Esophagus muscularis mucosa (tissue), 4 donors: ENCODE measurements around the gene PIGZ. TPM values are rescaled to one million over a fixed set of nuclear protein-coding genes. Genes with fewer than 3 reads are reported as not detected.

Experiments used
- DNase-seq: peaks from one replicate; pipeline ENCODE4 v3.0.0-alpha.2; 2017; ENCODE audit errors: extremely low spot score
- H3K27ac ChIP-seq, 4 donors: fragments of 200-600 bp; sonication (generic); replicated peaks in 1 of 4; 1 replicate in 3 of 4; 2 replicates in 1 of 4; pipeline ENCODE4 v1.5.1; 2016 to 2019; ENCODE audit warnings: mild to moderate bottlenecking in 1 of 4
- H3K27me3 ChIP-seq, 4 donors: fragments of 200-600 bp; sonication (generic); one replicate each; pipeline versions ENCODE4 v1.5.1 to v1.6.0; 2016 to 2019
- H3K36me3 ChIP-seq, 4 donors: fragments of 200-600 bp; sonication (generic); one replicate each; pipeline ENCODE4 v1.5.1; 2016 to 2019
- H3K4me1 ChIP-seq, 4 donors: fragments of 200-600 bp; sonication (generic); one replicate each; pipeline ENCODE4 v1.5.1; 2016 to 2019
- H3K4me3 ChIP-seq, 4 donors: fragments of 200-600 bp; sonication (generic); 1 replicate in 2 of 4; 2 replicates in 2 of 4; pipeline ENCODE4 v1.5.1; 2016 to 2019; ENCODE audit warnings: mild to moderate bottlenecking in 4 of 4, moderate library complexity in 1 of 4
- H3K9me3 ChIP-seq, 4 donors: fragments of 200-600 bp; sonication (generic); 1 replicate in 3 of 4; 2 replicates in 1 of 4; pipeline ENCODE4 v1.5.1; 2016 to 2019
- EP300 ChIP-seq: sonication (generic); formaldehyde crosslinking; IDR thresholded peaks from one replicate; pipeline ENCODE4 v1.6.1; 2017; ENCODE audit warnings: antibody characterized with exemption
- POLR2A ChIP-seq: fragments of 450-650 bp; IDR thresholded peaks from one replicate; pipeline ENCODE4 v1.6.1; 2017; ENCODE audit warnings: antibody characterized with exemption, moderate library complexity, mild to moderate bottlenecking, low read depth
- POLR2AphosphoS5 ChIP-seq, 2 donors: sonication (generic); formaldehyde crosslinking; IDR thresholded peaks; one replicate each; pipeline ENCODE4 v1.6.1; 2017; ENCODE audit warnings: antibody characterized with exemption in 2 of 2
- WGBS: methylation state at CpG from one replicate; pipeline ENCODE4 v1.1.5; 2018; 5-methylcytosine and 5-hydroxymethylcytosine counted together
- intact Hi-C: fragments of 100-400 bp; cut with DNase I; formaldehyde crosslinking; loops from one replicate; pipeline ENCODE4 v1.15.1; 2023
- total RNA-seq, 4 donors: library from RNA; depleted of rRNA; stranded (reverse); fragments of >200 nt; gene quantifications; one replicate each; pipeline versions ENCODE4 v1.1.0 to v1.2.1, GENCODE V29; 2016
- TF ChIP-seq, protein P1 (sequence below), 3 experiments: fragments of 200-600 bp in 2 of 3; fragments of 450-650 bp in 1 of 3; sonication (generic) in 2 of 3; IDR thresholded peaks; one replicate each; pipeline ENCODE4 v1.5.1; 2017 to 2019; ENCODE audit warnings: antibody characterized with exemption in 3 of 3, mild to moderate bottlenecking in 2 of 3, moderate library complexity in 1 of 3

PIGZ gene
- total RNA-seq, 4 donors from 2014 or later, result 12.9 to 18.2 (median 15.4) TPM

DNA sequence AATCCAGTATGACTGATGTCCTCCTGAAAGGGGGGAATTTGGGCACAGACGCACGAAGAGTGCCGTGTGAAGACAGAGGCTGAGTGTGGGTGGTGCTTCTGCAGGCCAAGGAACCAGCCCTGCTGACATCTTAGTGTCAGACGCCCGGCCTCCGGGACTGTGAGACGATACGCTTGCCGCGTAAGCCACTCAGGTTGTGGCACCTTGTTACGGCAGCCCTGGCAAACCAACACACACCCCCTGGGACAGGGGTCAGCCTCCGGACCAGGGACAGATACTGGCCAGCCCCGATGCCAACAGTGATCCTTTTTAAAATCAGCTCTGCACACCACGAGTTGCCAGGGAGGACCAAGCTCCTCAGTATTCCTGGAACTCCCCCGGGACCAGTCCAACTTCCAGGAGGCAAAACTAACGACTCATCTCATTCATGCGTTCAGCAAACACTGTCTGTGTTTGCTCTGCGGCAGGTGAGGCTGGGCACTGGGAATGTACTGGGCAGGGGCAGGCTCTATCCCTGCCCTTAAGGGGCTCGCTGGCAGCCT lies 21.2 kb upstream of the PIGZ start:
- Histone ChIP-seq H3K4me3 (no peak overlapping the region), H3K4me1 (peaks cover 0 to 3% (median 0%) of the 10 kb centered on the region in 4 donors), H3K9me3 (no peaks in the 10 kb centered on the region), H3K27ac (no peak overlapping the region), H3K36me3 (no peaks in the 10 kb centered on the region), H3K27me3 (peaks cover 0 to 27% (median 0%) of the 10 kb centered on the region in 4 donors)
- intact Hi-C loops, result no loop called here
- 87% methylated on average over 15 of the region's 19 CpGs for WGBS
- TF ChIP-seq, protein P1, sequence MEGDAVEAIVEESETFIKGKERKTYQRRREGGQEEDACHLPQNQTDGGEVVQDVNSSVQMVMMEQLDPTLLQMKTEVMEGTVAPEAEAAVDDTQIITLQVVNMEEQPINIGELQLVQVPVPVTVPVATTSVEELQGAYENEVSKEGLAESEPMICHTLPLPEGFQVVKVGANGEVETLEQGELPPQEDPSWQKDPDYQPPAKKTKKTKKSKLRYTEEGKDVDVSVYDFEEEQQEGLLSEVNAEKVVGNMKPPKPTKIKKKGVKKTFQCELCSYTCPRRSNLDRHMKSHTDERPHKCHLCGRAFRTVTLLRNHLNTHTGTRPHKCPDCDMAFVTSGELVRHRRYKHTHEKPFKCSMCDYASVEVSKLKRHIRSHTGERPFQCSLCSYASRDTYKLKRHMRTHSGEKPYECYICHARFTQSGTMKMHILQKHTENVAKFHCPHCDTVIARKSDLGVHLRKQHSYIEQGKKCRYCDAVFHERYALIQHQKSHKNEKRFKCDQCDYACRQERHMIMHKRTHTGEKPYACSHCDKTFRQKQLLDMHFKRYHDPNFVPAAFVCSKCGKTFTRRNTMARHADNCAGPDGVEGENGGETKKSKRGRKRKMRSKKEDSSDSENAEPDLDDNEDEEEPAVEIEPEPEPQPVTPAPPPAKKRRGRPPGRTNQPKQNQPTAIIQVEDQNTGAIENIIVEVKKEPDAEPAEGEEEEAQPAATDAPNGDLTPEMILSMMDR (IDR thresholded peaks at IDR 0.05), result no peak
- TF ChIP-seq EP300 (no peak), POLR2A (no peak), POLR2AphosphoS5 (IDR thresholded peaks at IDR 0.05) (no peak)
- DNase-seq, result no peak

- H3K36me3 ChIP-seq, result no peaks in the 10 kb centered on the region
- TF ChIP-seq, protein P1 (IDR thresholded peaks at IDR 0.05), result no peak
- TF ChIP-seq EP300 (no peak), POLR2A (no peak), POLR2AphosphoS5 (IDR thresholded peaks at IDR 0.05) (no peak)
- H3K4me3 ChIP-seq, result no peak overlapping the region
- intact Hi-C loops, result no loop called here
- H3K9me3 ChIP-seq, result peaks cover 0 to under 1% (median 0%) of the 10 kb centered on the region in 4 donors
- peaks cover 0 to 28% (median 0%) of the 10 kb centered on the region in 4 donors for H3K27me3 ChIP-seq
- 63% methylated on average over 7 of the region's 12 CpGs for WGBS
- H3K4me1 ChIP-seq, result peaks cover 0 to 3% (median 0%) of the 10 kb centered on the region in 4 donors
- H3K27ac ChIP-seq, result no peak overlapping the region
- no peak for DNase-seq
Observed at GRCh38 chr3:196988241-196989029, 19.8 kb upstream of the PIGZ start.

GRCh38 chr3:196987022-196987421 lies 18.4 kb upstream of the PIGZ start:
- no peak for DNase-seq
- H3K27me3 ChIP-seq, result peaks cover 0 to 32% (median 0%) of the 10 kb centered on the region in 4 donors
- WGBS, result 72% methylated on average over 8 of the region's 10 CpGs
- H3K9me3 ChIP-seq, result peaks cover 0 to 8% (median 0%) of the 10 kb centered on the region in 4 donors
- no peaks in the 10 kb centered on the region for H3K36me3 ChIP-seq
- no peak for TF ChIP-seq POLR2AphosphoS5 (IDR thresholded peaks at IDR 0.05)
- intact Hi-C loops, result no loop called here
- H3K4me3 ChIP-seq, result no peak overlapping the region
- peaks cover 0 to 3% (median 0%) of the 10 kb centered on the region in 4 donors for H3K4me1 ChIP-seq
- no peak overlapping the region for H3K27ac ChIP-seq

DNA sequence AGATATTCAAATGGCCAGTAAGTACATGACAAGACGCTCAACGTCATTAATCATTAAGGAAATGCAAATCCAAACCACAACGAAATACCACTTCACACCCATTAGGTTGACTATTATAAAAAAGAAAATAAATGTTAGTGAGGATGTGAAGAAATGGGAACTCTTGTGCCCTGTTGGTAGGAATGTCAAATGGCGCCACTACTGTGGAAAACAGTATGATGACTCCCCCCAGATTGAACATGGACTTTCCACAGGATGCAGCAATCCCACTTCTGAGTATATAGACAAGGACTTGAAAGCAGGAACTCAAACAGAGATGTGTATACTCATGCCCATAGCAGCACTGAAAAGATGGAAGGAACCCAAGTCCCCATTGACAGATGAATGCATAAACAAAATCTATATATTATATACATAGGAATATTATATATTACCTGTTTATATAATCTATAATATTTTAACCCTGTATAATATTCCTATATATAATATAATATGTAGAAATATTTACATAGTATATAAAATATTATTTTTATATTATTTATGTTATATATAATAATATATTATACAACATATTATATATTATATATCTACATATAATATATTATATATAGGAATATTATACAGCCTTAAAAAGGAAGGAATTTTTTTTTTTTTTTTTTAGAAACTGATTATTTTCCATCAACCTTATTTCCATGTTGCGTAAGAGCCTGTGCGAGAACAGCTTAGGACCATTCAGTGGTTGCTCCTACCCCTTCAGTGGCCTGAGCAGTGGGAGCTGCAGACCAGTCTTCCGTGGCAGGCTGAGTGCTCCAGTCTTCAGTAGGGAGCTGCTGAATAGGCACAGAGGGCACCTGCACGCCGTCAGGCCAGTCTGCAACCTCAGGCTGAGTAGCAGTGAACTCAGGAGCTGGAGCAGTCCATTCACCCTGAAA lies 17.6 kb upstream of the PIGZ start:
- peaks cover 0 to 3% (median 0%) of the 10 kb centered on the region in 4 donors for H3K4me1 ChIP-seq
- intact Hi-C loops, result no loop called here
- peaks cover 0 to 8% (median 0%) of the 10 kb centered on the region in 4 donors for H3K9me3 ChIP-seq
- DNase-seq, result no peak
- H3K27me3 ChIP-seq, result peaks cover 0 to 32% (median 0%) of the 10 kb centered on the region in 4 donors
- no peak overlapping the region for H3K27ac ChIP-seq
- TF ChIP-seq, protein P1 (IDR thresholded peaks at IDR 0.05), result no peak
- no peak for TF ChIP-seq POLR2AphosphoS5 (IDR thresholded peaks at IDR 0.05)
- no peak for TF ChIP-seq POLR2A
- TF ChIP-seq EP300, result no peak
- H3K4me3 ChIP-seq, result no peak overlapping the region
- WGBS, result 88% methylated on average over 9 of the region's 9 CpGs
- H3K36me3 ChIP-seq, result no peaks in the 10 kb centered on the region
